Stimulated activated CD4-positive, alpha-beta T cell treated with anti-CD3 and anti-CD28 coated beads, Interleukin-15, amount 100 ng/mL, for 48 hours (primary cell): ENCODE data around the gene NOVA2.

ENCODE experiments used
- DNase-seq, 2 donors: peaks; one replicate each; pipeline ENCODE4 v3.0.0-alpha.2; 2020; ENCODE audit warnings: low read depth in 2 of 2

The NOVA2 gene

DNA sequence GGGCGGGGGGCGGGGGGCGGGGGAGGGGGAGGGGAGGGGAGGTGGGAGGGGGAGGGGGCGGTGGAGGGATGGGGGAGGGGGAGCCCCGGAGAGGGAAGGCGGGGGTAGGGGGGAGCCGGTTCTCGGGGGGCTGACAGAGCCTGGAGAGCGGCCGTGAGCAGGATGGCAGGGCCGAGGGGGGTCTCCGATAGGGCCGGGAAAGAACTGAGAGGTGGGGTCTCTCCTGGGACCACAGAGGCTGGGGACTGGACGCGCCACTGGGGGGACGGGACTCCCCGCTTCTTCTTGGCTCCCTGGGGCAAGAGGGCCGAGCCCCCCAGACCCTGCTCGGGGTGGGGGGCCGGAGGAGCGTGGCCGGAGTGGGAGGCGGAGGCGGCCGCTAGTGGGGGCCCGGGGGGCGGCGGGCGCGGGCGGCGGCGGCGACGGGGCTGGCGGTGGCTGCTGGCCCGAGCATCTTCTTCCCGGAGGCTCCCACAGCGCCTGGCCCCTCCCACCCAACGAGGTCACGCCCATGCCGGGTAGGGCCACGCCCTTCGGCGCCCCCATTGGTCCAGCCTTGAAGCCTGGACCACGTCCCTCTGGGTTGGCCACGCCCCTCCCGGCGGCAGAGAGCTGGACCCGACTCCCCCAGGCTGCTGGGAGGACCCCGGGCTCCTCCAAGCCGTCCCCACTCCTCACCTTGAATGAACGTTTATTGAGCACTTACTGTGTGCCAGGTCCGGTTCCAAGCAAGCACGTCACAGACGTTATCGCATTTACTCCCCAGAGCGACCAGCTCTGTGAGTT lies at the start of gene NOVA2:
NOVA2 (minus strand) TSS at position 313 of the 786 bp plus-strand sequence. CDS start 514 bp downstream, outside the sequence.
- peak; percentile 24 to 40 for DNase-seq

DNA sequence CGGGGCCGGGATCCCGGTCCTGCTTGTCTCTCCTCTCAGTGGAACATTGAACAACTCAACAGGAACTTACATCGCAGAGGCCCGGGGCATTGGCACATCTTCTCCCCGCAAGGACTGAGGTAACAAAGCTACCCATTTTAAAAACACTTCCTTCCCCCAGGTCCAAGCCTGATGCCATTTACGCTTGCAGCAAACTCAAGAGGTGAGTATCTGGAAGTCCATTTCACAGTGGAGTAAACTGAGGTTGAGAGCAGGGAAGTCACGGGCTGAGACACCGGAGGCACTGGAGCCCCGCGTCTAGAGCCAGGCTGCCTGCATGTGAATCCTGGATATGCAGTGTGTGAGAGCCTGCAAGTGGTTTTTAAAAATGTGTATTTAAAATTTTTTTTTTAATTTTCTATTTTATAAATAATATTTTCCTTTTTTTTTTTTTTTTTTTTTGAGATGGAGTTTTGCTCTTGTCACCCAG lies 49.7 kb upstream of the NOVA2 start:
- no peak for DNase-seq

GRCh38 chr19:46022431-46023310 lies 49.0 kb upstream of the NOVA2 start, which contains the start of gene PGLYRP1:
Gene PGLYRP1, minus strand, starts transcription at chr19:46023053. Its CDS starts 32 bp downstream, at chr19:46023021.
- no peak for DNase-seq

DNA sequence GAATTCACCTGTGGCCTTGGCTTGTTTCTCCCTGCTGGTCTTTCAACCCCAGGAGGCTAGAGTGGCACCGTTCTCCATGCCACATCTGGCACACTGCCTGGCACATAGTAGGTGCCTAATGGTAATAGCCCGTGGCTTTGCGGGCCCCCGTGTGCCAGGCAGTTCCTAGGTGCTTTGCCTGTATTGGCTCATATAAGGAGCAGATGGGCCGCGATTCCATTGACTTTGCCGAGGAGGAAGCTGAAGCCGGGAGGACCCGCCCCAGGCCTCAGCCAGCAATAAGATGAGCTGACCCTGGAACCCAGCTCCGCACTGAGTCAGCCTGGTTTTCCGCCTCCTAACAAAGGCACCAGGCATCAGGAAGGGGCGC lies 48.4 kb upstream of the NOVA2 start:
- DNase-seq: no peak

GRCh38 chr19:46021531-46022041 lies 47.9 kb upstream of the NOVA2 start:
- no peak for DNase-seq

DNA sequence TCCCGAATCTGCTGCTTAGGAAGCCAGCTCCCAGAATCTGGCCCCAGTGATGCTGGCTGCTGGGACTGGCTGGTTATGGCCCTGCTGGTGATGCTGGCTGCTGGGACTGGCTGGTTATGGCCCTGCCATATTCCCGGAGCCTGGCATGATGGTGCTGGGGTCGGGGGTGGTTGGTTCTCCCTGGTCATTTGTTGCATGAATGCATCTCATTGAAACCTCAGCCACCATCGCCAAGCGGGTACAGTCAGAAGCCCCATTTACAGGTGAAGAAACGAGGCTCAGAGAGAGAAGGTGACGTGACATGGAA lies 47.1 kb upstream of the NOVA2 start:
- no peak for DNase-seq

GRCh38 chr19:46019270-46019669 lies 45.6 kb upstream of the NOVA2 start:
- no peak for DNase-seq

DNA sequence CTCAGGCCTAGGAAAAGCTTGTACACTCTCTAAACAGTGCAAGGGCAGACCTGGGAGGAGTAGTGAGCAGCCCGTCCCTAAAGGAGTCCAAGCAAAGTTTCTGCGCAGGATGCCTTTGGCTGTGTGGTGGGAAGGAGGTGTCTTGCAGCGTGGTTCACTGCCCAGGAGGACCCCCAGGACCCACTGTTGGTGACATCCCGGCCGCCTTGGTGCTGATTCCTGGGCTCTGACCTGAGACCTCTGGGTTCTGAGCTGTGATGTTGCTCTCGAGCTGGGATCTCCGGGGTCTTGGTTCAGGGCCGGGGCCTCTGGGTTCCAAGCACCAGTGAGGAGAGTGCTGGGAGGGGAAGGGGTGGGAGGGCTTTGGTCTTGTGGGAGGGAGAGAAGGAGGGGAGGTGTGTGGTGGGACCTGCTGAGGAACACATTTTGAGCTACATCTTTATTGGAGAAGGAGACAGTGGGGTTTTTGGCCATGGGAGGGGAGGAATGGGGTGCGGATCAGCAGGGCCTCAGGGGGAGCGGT lies 45.1 kb upstream of the NOVA2 start:
- no peak for DNase-seq

GRCh38 chr19:46017874-46018675 lies 44.4 kb upstream of the NOVA2 start:
- DNase-seq: no peak

GRCh38 chr19:46017095-46017429 lies 43.4 kb upstream of the NOVA2 start:
- no peak for DNase-seq

- DNase-seq: peak; percentile 51 to 78
Observed at GRCh38 chr19:46016426-46017094, 42.9 kb upstream of the NOVA2 start.

- no peak for DNase-seq
Observed at GRCh38 chr19:46015687-46016425, 42.2 kb upstream of the NOVA2 start.

GRCh38 chr19:46014941-46015686 lies 41.4 kb upstream of the NOVA2 start:
- peak; percentile 41 to 65 for DNase-seq

DNA sequence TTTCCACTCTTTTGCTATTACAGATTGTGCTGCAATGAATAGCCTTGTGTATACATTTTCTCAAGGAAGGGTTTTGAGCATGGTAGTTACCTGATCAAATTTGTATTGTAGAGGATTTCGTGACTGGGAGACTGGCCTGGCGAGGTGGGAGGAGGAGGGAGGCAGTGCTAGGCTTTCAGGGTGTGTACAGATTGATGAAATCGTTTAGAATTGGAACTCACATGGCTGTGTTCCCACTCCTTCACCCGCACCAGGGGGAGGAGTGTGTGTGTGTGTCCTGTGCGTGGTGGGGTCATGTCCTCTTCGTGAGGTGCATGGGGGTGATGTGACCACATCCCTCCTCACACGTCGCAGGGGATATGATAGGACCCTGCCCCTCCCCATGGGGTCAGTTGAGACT lies 40.9 kb upstream of the NOVA2 start:
- DNase-seq: no peak

DNA sequence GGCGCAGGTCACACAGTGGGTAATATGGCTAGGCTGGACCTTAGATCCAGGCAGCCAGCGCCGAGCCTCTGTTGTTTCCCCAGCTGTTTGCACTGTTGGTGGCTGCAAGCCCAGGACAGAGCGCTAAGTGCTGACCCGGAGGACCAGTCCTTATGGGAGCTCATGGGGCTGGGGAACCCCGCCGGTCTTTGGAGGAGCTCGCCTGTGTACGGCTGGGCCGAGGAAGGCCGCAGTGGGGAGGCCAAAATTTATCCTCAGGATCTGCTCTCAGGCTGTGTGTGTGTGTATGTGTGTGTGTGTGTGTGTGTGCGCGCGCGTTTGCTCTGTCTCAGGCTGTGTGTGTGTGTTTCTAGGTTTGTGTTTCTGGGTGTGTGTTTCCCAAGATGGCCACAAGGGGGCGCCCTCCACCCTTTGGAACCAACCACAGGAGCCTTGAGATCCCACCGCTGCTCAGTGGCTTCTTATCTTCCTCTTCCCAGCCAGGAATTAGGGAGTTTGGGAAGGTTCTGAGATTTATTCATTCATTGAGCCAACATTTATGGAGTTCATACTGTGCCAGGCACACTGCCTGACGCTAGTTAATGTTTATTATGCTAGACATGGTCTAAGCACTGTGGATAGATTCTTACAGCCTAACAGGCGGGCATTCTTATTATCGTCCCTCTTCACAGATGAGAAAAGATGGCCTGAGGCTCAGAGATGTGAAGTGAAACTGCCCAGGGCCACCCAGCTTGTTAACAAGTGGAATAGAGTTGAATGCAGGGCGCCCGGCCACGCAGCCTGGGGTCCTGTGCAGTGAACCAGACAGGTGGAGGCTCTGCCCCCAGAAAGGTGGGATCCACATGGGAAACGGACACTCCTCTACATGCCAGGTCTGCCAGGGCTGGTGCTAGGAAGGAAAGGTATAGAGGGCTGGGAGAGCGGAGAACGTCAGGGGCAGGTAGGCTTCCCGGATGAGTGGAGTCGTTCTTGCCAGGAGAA lies 36.2 kb upstream of the NOVA2 start:
- DNase-seq: peak; percentile 31 to 48

DNA sequence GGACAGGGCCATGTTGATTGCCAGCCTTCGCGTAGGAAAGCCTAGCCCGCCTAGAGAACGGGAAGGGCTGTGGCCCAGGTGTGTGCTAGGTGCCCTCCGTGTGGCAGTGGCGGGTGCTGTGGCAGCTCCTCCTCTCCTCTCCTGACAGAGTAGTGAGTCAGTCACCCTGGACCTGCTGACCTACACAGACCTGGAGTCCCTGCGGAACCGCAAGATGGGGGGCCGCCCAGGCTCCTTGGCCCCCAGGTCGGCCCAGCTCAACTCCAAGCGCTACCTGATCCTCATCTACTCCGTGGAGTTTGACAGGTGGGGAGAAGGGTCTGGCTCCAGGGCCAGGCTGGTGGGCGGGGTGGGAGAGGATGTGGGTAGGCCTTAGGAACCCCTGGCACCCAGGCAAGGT lies 32.7 kb upstream of the NOVA2 start:
- DNase-seq: no peak

GRCh38 chr19:46002678-46003275 lies 29.1 kb upstream of the NOVA2 start:
- no peak for DNase-seq
